Liver (tissue), 3 donors: ENCODE measurements around the gene TIMM8B.

Experiments
- RAD21 ChIP-seq, 2 donors: IDR thresholded peaks; 2 replicates each; pipeline ENCODE4 v1.6.1; 2016; ENCODE audit warnings: antibody characterized with exemption in 2 of 2, mild to moderate bottlenecking in 2 of 2
- TF ChIP-seq, protein P1 (sequence below): fragments of 150-350 bp; IDR thresholded peaks from 2 replicates; pipeline ENCODE4 v1.5.1; 2017; ENCODE audit warnings: improper control_type of control experiment, low read depth, low read length; ENCODE audit not compliant: missing input control
- donor health status: healthy.
- donor health status: healthy.

DNA sequence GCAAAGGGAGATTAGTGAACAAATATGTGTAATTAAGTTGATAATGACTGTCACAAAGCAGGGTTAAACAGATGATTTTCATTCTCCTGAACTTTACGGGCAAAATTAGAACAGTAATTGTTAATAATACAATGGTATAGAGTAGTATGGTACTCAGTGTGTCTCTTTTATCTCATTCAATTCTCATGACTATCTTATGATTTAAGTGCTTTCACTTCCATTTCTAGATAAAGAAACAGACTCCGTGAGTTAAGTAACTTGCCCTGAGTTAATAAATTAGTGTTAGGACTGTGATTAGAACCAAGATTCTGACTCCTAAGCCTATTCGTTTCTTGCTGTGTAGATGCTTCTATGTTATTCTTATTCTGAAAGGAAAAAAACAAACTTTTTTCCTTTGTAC is 34.8 kb downstream of the TIMM8B start:
- TF ChIP-seq, protein P1, sequence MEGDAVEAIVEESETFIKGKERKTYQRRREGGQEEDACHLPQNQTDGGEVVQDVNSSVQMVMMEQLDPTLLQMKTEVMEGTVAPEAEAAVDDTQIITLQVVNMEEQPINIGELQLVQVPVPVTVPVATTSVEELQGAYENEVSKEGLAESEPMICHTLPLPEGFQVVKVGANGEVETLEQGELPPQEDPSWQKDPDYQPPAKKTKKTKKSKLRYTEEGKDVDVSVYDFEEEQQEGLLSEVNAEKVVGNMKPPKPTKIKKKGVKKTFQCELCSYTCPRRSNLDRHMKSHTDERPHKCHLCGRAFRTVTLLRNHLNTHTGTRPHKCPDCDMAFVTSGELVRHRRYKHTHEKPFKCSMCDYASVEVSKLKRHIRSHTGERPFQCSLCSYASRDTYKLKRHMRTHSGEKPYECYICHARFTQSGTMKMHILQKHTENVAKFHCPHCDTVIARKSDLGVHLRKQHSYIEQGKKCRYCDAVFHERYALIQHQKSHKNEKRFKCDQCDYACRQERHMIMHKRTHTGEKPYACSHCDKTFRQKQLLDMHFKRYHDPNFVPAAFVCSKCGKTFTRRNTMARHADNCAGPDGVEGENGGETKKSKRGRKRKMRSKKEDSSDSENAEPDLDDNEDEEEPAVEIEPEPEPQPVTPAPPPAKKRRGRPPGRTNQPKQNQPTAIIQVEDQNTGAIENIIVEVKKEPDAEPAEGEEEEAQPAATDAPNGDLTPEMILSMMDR, result no peak
- no peak for TF ChIP-seq RAD21 (IDR thresholded peaks at IDR 0.05)
